ENCODE results near the gene MBTPS1.

DNA sequence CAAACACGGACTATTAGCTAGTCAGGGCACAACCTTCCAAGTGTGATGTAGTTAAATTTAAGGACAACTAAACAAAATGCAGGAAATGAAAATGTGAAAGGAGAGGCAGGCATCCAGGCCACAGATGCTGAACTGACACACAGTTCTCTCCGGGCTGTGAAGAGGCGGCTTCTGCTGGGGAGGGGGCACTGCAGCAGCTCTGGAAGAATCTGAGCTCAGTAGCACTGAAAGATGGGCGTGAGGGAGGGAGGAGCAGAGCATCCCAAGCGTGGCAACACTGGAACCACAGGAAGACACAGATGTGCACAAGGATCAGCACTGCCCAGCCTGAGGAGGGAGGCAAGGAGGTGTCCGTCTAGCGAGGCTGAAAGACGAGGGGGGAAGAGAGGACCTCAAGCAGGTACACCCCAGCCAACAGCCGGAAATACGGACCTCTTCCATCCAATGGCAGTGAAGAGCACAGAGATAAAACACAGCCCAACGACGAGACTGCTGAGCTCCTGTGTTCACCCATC lies 11.4 kb downstream of the MBTPS1 start:
- TF ChIP-seq TAF1 (IDR thresholded peaks at IDR 0.05; ENCODE audit: low read depth, low read length) (no peak), POLR2A (IDR thresholded peaks at IDR 0.05; ENCODE audit: low read depth, low read length) (no peak)

All from GM12891 (cell line).